Gastrocnemius medialis (tissue), 4 donors: Measurements from ENCODE around the gene PKM. TPM values are rescaled to one million over a fixed set of nuclear protein-coding genes. Genes with fewer than 3 reads are reported as not detected.

ENCODE experiments used
- ATAC-seq, 2 donors: fragments of 150-250 bp; one replicate each; pipeline ENCODE4 v1.9.1; 2016
- DNase-seq, 2 donors: peaks; one replicate each; pipeline ENCODE4 v3.0.0-alpha.2; 2019
- H3K27ac ChIP-seq, 4 donors: fragments of 200-600 bp; sonication (generic); 1 replicate in 1 of 4; 2 replicates in 3 of 4; pipeline ENCODE4 v1.5.1; 2016 to 2018; ENCODE audit warnings: mild to moderate bottlenecking in 2 of 4, moderate library complexity in 1 of 4
- H3K27me3 ChIP-seq, 3 donors: fragments of 200-600 bp; sonication (generic) in 2 of 3; 1 replicate in 1 of 3; 2 replicates in 2 of 3; pipeline versions ENCODE4 v1.5.1 to v1.6.0; 2016 to 2019; ENCODE audit warnings: mild to moderate bottlenecking in 1 of 3, moderate library complexity in 1 of 3
- H3K36me3 ChIP-seq, 2 donors: fragments of 200-600 bp; sonication (generic) in 1 of 2; one replicate each; pipeline ENCODE4 v1.5.1; 2017 to 2018
- H3K4me1 ChIP-seq, 2 donors: fragments of 200-600 bp; sonication (generic) in 1 of 2; one replicate each; pipeline ENCODE4 v1.5.1; 2016 to 2017; ENCODE audit warnings: mild to moderate bottlenecking in 2 of 2
- H3K4me3 ChIP-seq, 4 donors: fragments of 200-600 bp; sonication (generic) in 3 of 4; 1 replicate in 1 of 4; 2 replicates in 3 of 4; pipeline ENCODE4 v1.5.1; 2016 to 2019; ENCODE audit warnings: mild to moderate bottlenecking in 2 of 4
- H3K9me3 ChIP-seq, 3 donors: fragments of 200-600 bp; sonication (generic) in 2 of 3; 1 replicate in 1 of 3; 2 replicates in 2 of 3; pipeline ENCODE4 v1.5.1; 2016 to 2019
- CTCF ChIP-seq, 5 experiments: fragments of 450-650 bp in 3 of 5; fragments of 200-600 bp in 2 of 5; sonication (generic) in 2 of 5; IDR thresholded peaks in 4 of 5; conservative IDR thresholded peaks in 1 of 5; 1 replicate in 4 of 5; 2 replicates in 1 of 5; pipeline ENCODE4 v1.5.1; 2016 to 2019; ENCODE audit warnings: antibody characterized with exemption in 5 of 5, mild to moderate bottlenecking in 3 of 5, moderate library complexity in 3 of 5
- POLR2A ChIP-seq, 2 donors: fragments of 450-650 bp; IDR thresholded peaks; one replicate each; pipeline ENCODE4 v1.6.1; 2017; ENCODE audit warnings: antibody characterized with exemption in 2 of 2, mild to moderate bottlenecking in 2 of 2, moderate library complexity in 2 of 2
- in situ Hi-C, 4 donors: fragments of 200-750 bp; cut with MboI; loops; one replicate each; pipeline versions ENCODE4 v1.15.0 to v1.8.0; 2017; ENCODE audit warnings: low sequenced_read_pairs in 4 of 4
- intact Hi-C: fragments of 100-400 bp; cut with DNase I; formaldehyde crosslinking; loops from one replicate; pipeline ENCODE4 v1.15.1; 2023; ENCODE audit warnings: low total_unique reads
- total RNA-seq, 4 donors: library from RNA; depleted of rRNA; stranded (reverse); fragments of >200 nt; gene quantifications; one replicate each; pipeline versions ENCODE4 v1.1.0 to v1.2.3, GENCODE V29; 2016

The PKM gene
- total RNA-seq, 4 donors from 2014 or later: 691 to 946 (median 810) TPM

GRCh38 chr15:72183781-72184164 lies 47.2 kb downstream of the PKM start:
- Histone ChIP-seq H3K4me3 (peak overlapping the region; percentile 19 to 59 (median 44)), H3K27ac (no peak overlapping the region), H3K36me3 (no peaks in the 10 kb centered on the region), H3K27me3 (no peaks in the 10 kb centered on the region), H3K9me3 (no peaks in the 10 kb centered on the region), H3K4me1 (peaks cover 6 to 19% of the 10 kb centered on the region in 2 donors)
- ATAC-seq (peak in 1 of 2 donors; percentile 14), DNase-seq (no peak)
- in situ Hi-C loops (no loop called here), intact Hi-C loops (no loop called here)
- TF ChIP-seq POLR2A (IDR thresholded peaks at IDR 0.05): no peak
- TF ChIP-seq CTCF (IDR thresholded peaks at IDR 0.05 in 4 of 5, conservative IDR thresholded peaks at IDR 0.05 in 1 of 5): no peak

GRCh38 chr15:72182673-72183072 lies 48.3 kb downstream of the PKM start:
- H3K27me3 ChIP-seq: no peaks in the 10 kb centered on the region
- no peak for TF ChIP-seq CTCF (IDR thresholded peaks at IDR 0.05 in 4 of 5, conservative IDR thresholded peaks at IDR 0.05 in 1 of 5)
- no peak for TF ChIP-seq POLR2A (IDR thresholded peaks at IDR 0.05)
- intact Hi-C loops: no loop called here
- H3K4me1 ChIP-seq: peaks cover 6 to 19% of the 10 kb centered on the region in 2 donors
- no peaks in the 10 kb centered on the region for H3K36me3 ChIP-seq
- H3K27ac ChIP-seq: no peak overlapping the region
- in situ Hi-C loops: no loop called here
- no peak for DNase-seq
- no peaks in the 10 kb centered on the region for H3K9me3 ChIP-seq
- no peak overlapping the region for H3K4me3 ChIP-seq
- no peak for ATAC-seq

- TF ChIP-seq POLR2A (IDR thresholded peaks at IDR 0.05) (no peak), CTCF (IDR thresholded peaks at IDR 0.05 in 4 of 5, conservative IDR thresholded peaks at IDR 0.05 in 1 of 5) (no peak)
- Histone ChIP-seq H3K36me3 (no peaks in the 10 kb centered on the region), H3K27ac (no peak overlapping the region), H3K27me3 (no peaks in the 10 kb centered on the region), H3K4me1 (peaks cover 6 to 19% of the 10 kb centered on the region in 2 donors), H3K4me3 (no peak overlapping the region), H3K9me3 (no peaks in the 10 kb centered on the region)
- intact Hi-C loops: no loop called here
- in situ Hi-C loops: no loop called here
- ATAC-seq (no peak), DNase-seq (no peak)
Observed at GRCh38 chr15:72182244-72182643, 48.7 kb downstream of the PKM start.

GRCh38 chr15:72180761-72181324 lies 50.1 kb downstream of the PKM start:
- H3K36me3 ChIP-seq: no peaks in the 10 kb centered on the region
- H3K4me3 ChIP-seq: no peak overlapping the region
- DNase-seq: no peak
- in situ Hi-C loops (no loop called here), intact Hi-C loops (no loop called here)
- no peak for TF ChIP-seq CTCF (IDR thresholded peaks at IDR 0.05 in 4 of 5, conservative IDR thresholded peaks at IDR 0.05 in 1 of 5)
- TF ChIP-seq POLR2A (IDR thresholded peaks at IDR 0.05): no peak
- no peaks in the 10 kb centered on the region for H3K9me3 ChIP-seq
- H3K27ac ChIP-seq: no peak overlapping the region
- H3K27me3 ChIP-seq: no peaks in the 10 kb centered on the region
- H3K4me1 ChIP-seq: peaks cover 6 to 19% of the 10 kb centered on the region in 2 donors
- ATAC-seq: no peak
